H9 (cell line): ENCODE data around the gene LYPD1. TPM values are rescaled to one million over a fixed set of nuclear protein-coding genes. Genes with fewer than 3 reads are reported as not detected.

Experiments used
- DNase-seq: peaks from one replicate; pipeline ENCODE4 v3.0.0-alpha.2; 2017
- H2AFZ ChIP-seq: one replicate; pipeline ENCODE4 v1.6.1; 2013; ENCODE audit warnings: mild to moderate bottlenecking, low read length, control low read depth, moderate library complexity
- H2AK5ac ChIP-seq: 2 replicates; pipeline ENCODE4 v1.6.1; 2013; ENCODE audit warnings: low read length, control low read depth, mixed read lengths; ENCODE audit not compliant: insufficient read length
- H2BK120ac ChIP-seq: one replicate; pipeline ENCODE4 v1.6.1; 2013; ENCODE audit warnings: low read depth, mild to moderate bottlenecking, low read length, control low read depth, inconsistent platforms; ENCODE audit not compliant: poor library complexity, severe bottlenecking
- H2BK12ac ChIP-seq: 2 replicates; pipeline ENCODE4 v1.6.1; 2013; ENCODE audit warnings: low read length, control low read depth, mixed read lengths, low read depth; ENCODE audit not compliant: insufficient read length
- H2BK15ac ChIP-seq: 2 replicates; pipeline ENCODE4 v1.6.1; 2013; ENCODE audit warnings: low read depth, low read length, control low read depth
- H2BK20ac ChIP-seq: one replicate; pipeline ENCODE4 v1.6.1; 2013; ENCODE audit warnings: low read depth, mild to moderate bottlenecking, low read length, control low read depth, inconsistent platforms; ENCODE audit not compliant: poor library complexity, severe bottlenecking
- H2BK5ac ChIP-seq: 2 replicates; pipeline ENCODE4 v1.6.1; 2013; ENCODE audit warnings: low read length, control low read depth, mixed read lengths; ENCODE audit not compliant: insufficient read length
- H3K14ac ChIP-seq: 2 replicates; pipeline ENCODE4 v1.6.1; 2013; ENCODE audit warnings: low read length, control low read depth; ENCODE audit not compliant: insufficient read depth
- H3K18ac ChIP-seq: 2 replicates; pipeline ENCODE4 v1.6.1; 2013; ENCODE audit warnings: low read depth, mild to moderate bottlenecking, mixed read lengths, low read length, control low read depth; ENCODE audit not compliant: insufficient read length
- H3K23ac ChIP-seq: 2 replicates; pipeline ENCODE4 v1.6.1; 2013; ENCODE audit warnings: low read length, control low read depth, mixed read lengths, low read depth; ENCODE audit not compliant: insufficient read length
- H3K23me2 ChIP-seq: 2 replicates; pipeline ENCODE4 v1.6.1; 2013; ENCODE audit warnings: low read depth, mild to moderate bottlenecking, mixed read lengths, low read length, control low read depth; ENCODE audit not compliant: insufficient read length, poor library complexity, severe bottlenecking
- H3K27ac ChIP-seq: 2 replicates; pipeline ENCODE4 v1.5.1; 2013; ENCODE audit warnings: low read length, control low read depth, mixed read lengths, low read depth; ENCODE audit not compliant: insufficient read length
- H3K27me3 ChIP-seq: 2 replicates; pipeline ENCODE4 v1.6.1; 2013; ENCODE audit warnings: low read length, control low read depth, inconsistent platforms; ENCODE audit not compliant: insufficient read depth
- H3K4ac ChIP-seq: 2 replicates; pipeline ENCODE4 v1.6.1; 2013; ENCODE audit warnings: low read depth, mild to moderate bottlenecking, control low read depth, inconsistent platforms, low read length, moderate library complexity
- H3K4me1 ChIP-seq: 2 replicates; pipeline ENCODE4 v1.6.1; 2013; ENCODE audit warnings: low read length, control low read depth, inconsistent platforms; ENCODE audit not compliant: insufficient read depth
- H3K4me2 ChIP-seq: 2 replicates; pipeline ENCODE4 v1.6.1; 2013; ENCODE audit warnings: low read length, control low read depth, mixed read lengths; ENCODE audit not compliant: insufficient read length, insufficient read depth
- H3K56ac ChIP-seq: 2 replicates; pipeline ENCODE4 v1.6.1; 2013; ENCODE audit warnings: low read depth, mild to moderate bottlenecking, mixed read lengths, low read length, control low read depth; ENCODE audit not compliant: insufficient read length
- H3K79me1 ChIP-seq: 2 replicates; pipeline ENCODE4 v1.6.1; 2013; ENCODE audit warnings: low read depth, mild to moderate bottlenecking, moderate library complexity, low read length, control low read depth, inconsistent platforms; ENCODE audit not compliant: insufficient read depth, poor library complexity, severe bottlenecking
- H3K79me2 ChIP-seq: 2 replicates; pipeline ENCODE4 v1.6.1; 2013; ENCODE audit warnings: low read length, control low read depth, inconsistent platforms; ENCODE audit not compliant: insufficient read depth
- H3K9ac ChIP-seq: 2 replicates; pipeline ENCODE4 v1.6.1; 2013; ENCODE audit warnings: low read length, control low read depth, mixed read lengths; ENCODE audit not compliant: insufficient read length; ENCODE audit errors: extremely low read depth
- H3K9me3 ChIP-seq: one replicate; pipeline ENCODE4 v1.6.1; 2013; ENCODE audit warnings: low read depth, low read length, inconsistent platforms; ENCODE audit not compliant: control insufficient read depth
- H3T11ph ChIP-seq: one replicate; pipeline ENCODE4 v1.6.1; 2013; ENCODE audit warnings: mild to moderate bottlenecking, low read length, control low read depth, inconsistent platforms
- H4K20me1 ChIP-seq: one replicate; pipeline ENCODE4 v1.6.1; 2013; ENCODE audit not compliant: control insufficient read depth, insufficient read length, insufficient read depth
- H4K5ac ChIP-seq: 2 replicates; pipeline ENCODE4 v1.6.1; 2013; ENCODE audit warnings: low read depth, mild to moderate bottlenecking, mixed read lengths, low read length, control low read depth; ENCODE audit not compliant: insufficient read length
- H4K8ac ChIP-seq: replicated peaks from 2 replicates; pipeline ENCODE4 v1.6.1; 2013; ENCODE audit warnings: low read length, control low read depth, mixed read lengths, low read depth; ENCODE audit not compliant: insufficient read length
- H4K91ac ChIP-seq: 2 replicates; pipeline ENCODE4 v1.6.1; 2013; ENCODE audit warnings: low read depth, mild to moderate bottlenecking, moderate library complexity, mixed read lengths, low read length, control low read depth; ENCODE audit not compliant: insufficient read length
- H3K27ac Mint-ChIP-seq, 3 experiments: 2 replicates in 2 of 3; 3 replicates in 1 of 3; pipeline ENCODE4 v1.8.0; 2020 to 2021; ENCODE audit warnings: mixed read lengths in 3 of 3, mild to moderate bottlenecking in 1 of 3, moderate library complexity in 1 of 3
- H3K27me3 Mint-ChIP-seq: 2 replicates; pipeline ENCODE4 v1.8.0; 2021; ENCODE audit warnings: low read depth, mild to moderate bottlenecking, moderate library complexity, mixed read lengths
- H3K36me3 Mint-ChIP-seq, 3 experiments: 2 replicates in 2 of 3; 3 replicates in 1 of 3; pipeline ENCODE4 v1.8.0; 2020 to 2021; ENCODE audit warnings: low read depth in 3 of 3, mixed read lengths in 3 of 3; ENCODE audit not compliant: insufficient read depth in 1 of 3
- H3K4me1 Mint-ChIP-seq, 2 experiments: 2 replicates each; pipeline ENCODE4 v1.8.0; 2020; ENCODE audit warnings: mixed read lengths in 2 of 2
- H3K4me3 Mint-ChIP-seq, 2 experiments: 2 replicates in 1 of 2; 3 replicates in 1 of 2; pipeline ENCODE4 v1.8.0; 2020 to 2021; ENCODE audit warnings: mild to moderate bottlenecking in 2 of 2, mixed read lengths in 2 of 2, moderate library complexity in 1 of 2
- H3K9me3 Mint-ChIP-seq, 2 experiments: 2 replicates in 1 of 2; 3 replicates in 1 of 2; pipeline ENCODE4 v1.8.0; 2020; ENCODE audit warnings: mild to moderate bottlenecking in 2 of 2, mixed read lengths in 2 of 2, moderate library complexity in 1 of 2
- WGBS: extraction: QIAGEN DNeasy Blood & Tissue Kit; methylation state at CpG from one replicate; pipeline ENCODE4 v1.1.7; 2013; ENCODE audit warnings: missing lambda C conversion rate, low lambda C conversion rate, mixed read lengths; ENCODE audit not compliant: insufficient read length; ENCODE audit errors: extremely low coverage; 5-methylcytosine and 5-hydroxymethylcytosine counted together
- total RNA-seq: library from RNA; stranded (reverse); gene quantifications from 2 replicates; pipeline ENCODE4 v1.2.1, GENCODE V29; 2021
- TF ChIP-seq, protein P1 (sequence below): fragments of 200-600 bp; sonication (generic); conservative IDR thresholded peaks from 3 replicates; pipeline ENCODE4 v1.8.0; 2021; ENCODE audit warnings: antibody characterized with exemption, mild to moderate bottlenecking

LYPD1 gene
- total RNA-seq, 1 experiment from 2014 or later, result 10.6 TPM

- H2AK5ac ChIP-seq, result no peak overlapping the region
- no peak overlapping the region for H2BK20ac ChIP-seq
- DNase-seq, result peak; percentile 66
- H3K4me1 ChIP-seq, result no peaks in the 10 kb centered on the region
- WGBS, result no CpG with 5 or more reads among the region's 25 CpGs
- no peaks in the 10 kb centered on the region for H3K9me3 ChIP-seq
- no peak overlapping the region for H3T11ph ChIP-seq
- Mint-ChIP-seq H3K4me1 (peaks cover 15 to 16% of the 10 kb centered on the region in 2 experiments), H3K36me3 (no peaks in the 10 kb centered on the region; a peak in 1 of 7 replicates), H3K9me3 (peaks cover 0 to 2% of the 10 kb centered on the region in 2 experiments; a peak in 2 of 5 replicates), H3K27ac (no peak overlapping the region), H3K4me3 (peak overlapping the region; percentile 77 to 81), H3K27me3 (peaks cover 69% of the 10 kb centered on the region)
- no peaks in the 10 kb centered on the region for H4K20me1 ChIP-seq
- no peak overlapping the region for H2AFZ ChIP-seq
- H3K23ac ChIP-seq, result no peak overlapping the region
- no peak overlapping the region for H2BK12ac ChIP-seq
- no peaks in the 10 kb centered on the region for H3K79me1 ChIP-seq
- no peak overlapping the region for H2BK15ac ChIP-seq
- no peak overlapping the region for H3K27ac ChIP-seq
- H3K23me2 ChIP-seq, result peaks cover 30% of the 10 kb centered on the region
- H3K56ac ChIP-seq, result no peak overlapping the region
- no peak overlapping the region for H3K14ac ChIP-seq
- no peak overlapping the region for H4K91ac ChIP-seq
- H2BK120ac ChIP-seq, result no peak overlapping the region
- no peak overlapping the region for H3K4ac ChIP-seq
- TF ChIP-seq, protein P1, sequence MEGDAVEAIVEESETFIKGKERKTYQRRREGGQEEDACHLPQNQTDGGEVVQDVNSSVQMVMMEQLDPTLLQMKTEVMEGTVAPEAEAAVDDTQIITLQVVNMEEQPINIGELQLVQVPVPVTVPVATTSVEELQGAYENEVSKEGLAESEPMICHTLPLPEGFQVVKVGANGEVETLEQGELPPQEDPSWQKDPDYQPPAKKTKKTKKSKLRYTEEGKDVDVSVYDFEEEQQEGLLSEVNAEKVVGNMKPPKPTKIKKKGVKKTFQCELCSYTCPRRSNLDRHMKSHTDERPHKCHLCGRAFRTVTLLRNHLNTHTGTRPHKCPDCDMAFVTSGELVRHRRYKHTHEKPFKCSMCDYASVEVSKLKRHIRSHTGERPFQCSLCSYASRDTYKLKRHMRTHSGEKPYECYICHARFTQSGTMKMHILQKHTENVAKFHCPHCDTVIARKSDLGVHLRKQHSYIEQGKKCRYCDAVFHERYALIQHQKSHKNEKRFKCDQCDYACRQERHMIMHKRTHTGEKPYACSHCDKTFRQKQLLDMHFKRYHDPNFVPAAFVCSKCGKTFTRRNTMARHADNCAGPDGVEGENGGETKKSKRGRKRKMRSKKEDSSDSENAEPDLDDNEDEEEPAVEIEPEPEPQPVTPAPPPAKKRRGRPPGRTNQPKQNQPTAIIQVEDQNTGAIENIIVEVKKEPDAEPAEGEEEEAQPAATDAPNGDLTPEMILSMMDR, result peak; percentile 66
- H3K4me2 ChIP-seq, result peak overlapping the region; percentile 87
- no peak overlapping the region for H3K18ac ChIP-seq
- H3K27me3 ChIP-seq, result peaks cover 23% of the 10 kb centered on the region; the same call in 1 of the 2 replicates
- no peak overlapping the region for H3K9ac ChIP-seq
- no peaks in the 10 kb centered on the region for H3K79me2 ChIP-seq
- H4K5ac ChIP-seq, result no peak overlapping the region
- no peak overlapping the region for H4K8ac ChIP-seq
- H2BK5ac ChIP-seq, result no peak overlapping the region
Observed at GRCh38 chr2:132668189-132668823, 1.7 kb downstream of the LYPD1 start.
